Gastrocnemius medialis (tissue), 4 donors: Measurements from ENCODE around the gene STIM1.

Source experiments
- CTCF ChIP-seq, 5 experiments: fragments of 450-650 bp in 3 of 5; fragments of 200-600 bp in 2 of 5; sonication (generic) in 2 of 5; IDR thresholded peaks in 4 of 5; conservative IDR thresholded peaks in 1 of 5; 1 replicate in 4 of 5; 2 replicates in 1 of 5; pipeline ENCODE4 v1.5.1; 2016 to 2019; ENCODE audit warnings: antibody characterized with exemption in 5 of 5, mild to moderate bottlenecking in 3 of 5, moderate library complexity in 3 of 5
- POLR2A ChIP-seq, 2 donors: fragments of 450-650 bp; IDR thresholded peaks; one replicate each; pipeline ENCODE4 v1.6.1; 2017; ENCODE audit warnings: antibody characterized with exemption in 2 of 2, mild to moderate bottlenecking in 2 of 2, moderate library complexity in 2 of 2

- TF ChIP-seq CTCF (IDR thresholded peaks at IDR 0.05 in 4 of 5, conservative IDR thresholded peaks at IDR 0.05 in 1 of 5) (no peak), POLR2A (IDR thresholded peaks at IDR 0.05) (no peak)
These were observed 170.5 kb downstream of the STIM1 start for GRCh38 chr11:4025967-4026324.
